Stomach (tissue), 4 donors: ENCODE measurements around the gene SH3RF3.

Experiments used
- EP300 ChIP-seq: sonication (generic); formaldehyde crosslinking; IDR thresholded peaks from one replicate; pipeline ENCODE4 v1.6.1; 2017; ENCODE audit warnings: antibody characterized with exemption
- POLR2A ChIP-seq, 4 donors: fragments of 450-650 bp; IDR thresholded peaks; one replicate each; pipeline ENCODE4 v1.6.1; 2016; ENCODE audit warnings: antibody characterized with exemption in 4 of 4, control low read depth in 2 of 4, mild to moderate bottlenecking in 1 of 4, moderate library complexity in 1 of 4
- POLR2AphosphoS5 ChIP-seq, 3 donors: sonication (generic); formaldehyde crosslinking; IDR thresholded peaks; one replicate each; pipeline ENCODE4 v1.6.1; 2016; ENCODE audit warnings: antibody characterized with exemption in 3 of 3
- TF ChIP-seq, protein P1 (sequence below), 7 experiments: fragments of 450-650 bp in 4 of 7; fragments of 200-600 bp in 3 of 7; sonication (generic) in 3 of 7; IDR thresholded peaks; one replicate each; pipeline ENCODE4 v1.5.1; 2016 to 2019; ENCODE audit warnings: antibody characterized with exemption in 7 of 7, control low read depth in 2 of 7, mild to moderate bottlenecking in 1 of 7

DNA sequence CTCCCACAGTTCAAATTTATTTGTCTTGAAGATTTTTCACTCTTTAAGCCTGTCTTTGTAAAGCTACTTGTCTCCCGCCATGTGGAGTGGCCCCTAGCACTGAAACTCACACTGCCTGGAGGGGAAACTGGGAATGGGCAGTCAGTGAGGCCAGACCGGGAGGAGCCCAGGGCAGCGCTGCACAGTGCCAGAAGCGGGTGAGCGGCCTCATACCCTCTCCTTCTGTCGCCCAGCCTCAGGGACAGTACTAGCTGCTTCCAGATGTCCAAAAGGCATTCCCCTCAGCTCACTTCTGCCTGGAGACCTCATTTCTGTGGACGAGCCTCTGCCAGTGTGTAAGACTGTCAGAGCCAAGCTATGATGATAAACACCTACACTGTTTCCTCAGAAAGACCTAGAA is 404.8 kb downstream of the SH3RF3 start:
- TF ChIP-seq EP300 (no peak), POLR2A (IDR thresholded peaks at IDR 0.05) (no peak), POLR2AphosphoS5 (IDR thresholded peaks at IDR 0.05) (no peak)
- TF ChIP-seq, protein P1, sequence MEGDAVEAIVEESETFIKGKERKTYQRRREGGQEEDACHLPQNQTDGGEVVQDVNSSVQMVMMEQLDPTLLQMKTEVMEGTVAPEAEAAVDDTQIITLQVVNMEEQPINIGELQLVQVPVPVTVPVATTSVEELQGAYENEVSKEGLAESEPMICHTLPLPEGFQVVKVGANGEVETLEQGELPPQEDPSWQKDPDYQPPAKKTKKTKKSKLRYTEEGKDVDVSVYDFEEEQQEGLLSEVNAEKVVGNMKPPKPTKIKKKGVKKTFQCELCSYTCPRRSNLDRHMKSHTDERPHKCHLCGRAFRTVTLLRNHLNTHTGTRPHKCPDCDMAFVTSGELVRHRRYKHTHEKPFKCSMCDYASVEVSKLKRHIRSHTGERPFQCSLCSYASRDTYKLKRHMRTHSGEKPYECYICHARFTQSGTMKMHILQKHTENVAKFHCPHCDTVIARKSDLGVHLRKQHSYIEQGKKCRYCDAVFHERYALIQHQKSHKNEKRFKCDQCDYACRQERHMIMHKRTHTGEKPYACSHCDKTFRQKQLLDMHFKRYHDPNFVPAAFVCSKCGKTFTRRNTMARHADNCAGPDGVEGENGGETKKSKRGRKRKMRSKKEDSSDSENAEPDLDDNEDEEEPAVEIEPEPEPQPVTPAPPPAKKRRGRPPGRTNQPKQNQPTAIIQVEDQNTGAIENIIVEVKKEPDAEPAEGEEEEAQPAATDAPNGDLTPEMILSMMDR (IDR thresholded peaks at IDR 0.05): no peak
